ENCODE results near the gene DECR2.

The DECR2 gene

GRCh38 chr16:457732-458400 lies 56.2 kb downstream of the DECR2 start:
- Mint-ChIP-seq H3K4me3 (no peak overlapping the region), H3K36me3 (peaks cover 15% of the 10 kb centered on the region), H3K4me1 (peaks cover 14% of the 10 kb centered on the region), H3K27ac (no peak overlapping the region), H3K9me3 (no peaks in the 10 kb centered on the region)
- no peak for ATAC-seq
- no peak for DNase-seq (ENCODE audit: low spot score in 2 of 2)

DNA sequence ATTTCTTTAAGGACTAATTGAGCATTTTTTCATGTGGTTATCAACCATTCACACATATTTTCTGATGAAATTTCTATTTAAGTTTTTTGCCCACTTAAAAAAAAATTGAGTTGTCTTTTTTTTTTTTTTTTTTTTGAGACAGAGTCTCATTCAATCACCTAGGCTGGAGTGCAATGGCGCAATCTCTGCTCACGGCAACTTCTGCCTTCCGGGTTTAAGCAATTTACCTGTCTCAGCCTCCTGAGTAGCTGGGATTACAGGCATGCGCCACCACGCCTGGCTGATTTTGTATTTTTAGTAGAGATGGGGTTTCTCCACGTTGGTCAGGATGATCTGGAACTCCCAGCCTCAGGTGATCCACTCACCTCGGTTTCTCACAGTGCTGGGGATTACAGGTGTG lies 58.1 kb downstream of the DECR2 start:
- H3K4me1 Mint-ChIP-seq, result peaks cover 14% of the 10 kb centered on the region
- no peaks in the 10 kb centered on the region for H3K9me3 Mint-ChIP-seq
- DNase-seq (ENCODE audit: low spot score in 2 of 2), result no peak
- H3K4me3 Mint-ChIP-seq, result no peak overlapping the region
- peaks cover 24% of the 10 kb centered on the region for H3K36me3 Mint-ChIP-seq
- ATAC-seq, result no peak
- no peak overlapping the region for H3K27ac Mint-ChIP-seq

- H3K27ac Mint-ChIP-seq, result no peak overlapping the region
- no peaks in the 10 kb centered on the region for H3K9me3 Mint-ChIP-seq
- DNase-seq (ENCODE audit: low spot score in 2 of 2) (no peak), ATAC-seq (no peak)
- no peak overlapping the region for H3K4me3 Mint-ChIP-seq
- peaks cover 24% of the 10 kb centered on the region for H3K36me3 Mint-ChIP-seq
- peaks cover 14% of the 10 kb centered on the region for H3K4me1 Mint-ChIP-seq
These were observed 59.1 kb downstream of the DECR2 start for GRCh38 chr16:460787-461186.

Data from stimulated activated effector memory CD8-positive, alpha-beta T cell treated with anti-CD3 and anti-CD28 coated beads, Interleukin-12 subunit alpha, Interleukin-12 subunit beta, amount 100 ng/mL, for 72 hours (primary cell).